Lung (tissue), 12 donors: ENCODE results near the gene SELL. TPM values are rescaled to one million over a fixed set of nuclear protein-coding genes. Genes with fewer than 3 reads are reported as not detected.
"Not testable (repeated sequence)": the region's sequence is repeated elsewhere in the genome, so short reads cannot be mapped to it uniquely, and the experiment has no call there.

Experiments
- ATAC-seq: fragments of 200-7000 bp; cut with Tn5 transposase; one replicate; pipeline ENCODE4 v1.9.1; 2020; ENCODE audit warnings: moderate number of reproducible peaks; ENCODE audit not compliant: insufficient read depth, low FRiP score
- DNase-seq, 3 donors: peaks; one replicate each; pipeline ENCODE4 v3.0.0-alpha.2; 2013 to 2017
- H3K27ac ChIP-seq, 2 donors: one replicate each; pipeline ENCODE4 v1.5.1; 2013; ENCODE audit warnings: mild to moderate bottlenecking in 2 of 2, moderate library complexity in 2 of 2, control low read depth in 1 of 2, inconsistent platforms in 1 of 2, low read depth in 1 of 2, low read length in 1 of 2
- H3K27me3 ChIP-seq, 3 donors: one replicate each; pipeline ENCODE4 v1.5.1; 2013; ENCODE audit warnings: low read length in 2 of 3; ENCODE audit not compliant: control insufficient read depth in 3 of 3, insufficient read depth in 3 of 3
- H3K36me3 ChIP-seq, 4 donors: one replicate each; pipeline ENCODE4 v1.5.1; 2013; ENCODE audit warnings: low read length in 4 of 4, mild to moderate bottlenecking in 1 of 4, moderate library complexity in 1 of 4; ENCODE audit not compliant: control insufficient read depth in 4 of 4, insufficient read depth in 4 of 4
- H3K4me1 ChIP-seq, 5 donors: one replicate each; pipeline ENCODE4 v1.5.1; 2013; ENCODE audit warnings: low read length in 5 of 5, mild to moderate bottlenecking in 2 of 5, moderate library complexity in 1 of 5; ENCODE audit not compliant: control insufficient read depth in 5 of 5, insufficient read depth in 5 of 5
- H3K4me3 ChIP-seq: one replicate; pipeline ENCODE4 v1.5.1; 2013; ENCODE audit warnings: mild to moderate bottlenecking, control low read depth, moderate library complexity
- H3K9ac ChIP-seq, 2 donors: one replicate each; pipeline ENCODE4 v1.5.1; 2013; ENCODE audit warnings: low read length in 2 of 2, control low read depth in 1 of 2; ENCODE audit not compliant: insufficient read depth in 1 of 2
- H3K9me3 ChIP-seq, 4 donors: one replicate each; pipeline ENCODE4 v1.5.1; 2013; ENCODE audit warnings: low read length in 3 of 4, mild to moderate bottlenecking in 1 of 4, moderate library complexity in 1 of 4; ENCODE audit not compliant: control insufficient read depth in 4 of 4, insufficient read depth in 3 of 4
- WGBS, 2 donors: extraction: QIAGEN DNeasy Blood & Tissue Kit; methylation state at CpG; one replicate each; pipeline ENCODE4 v1.1.7; 2013; 5-methylcytosine and 5-hydroxymethylcytosine counted together
- polyA plus RNA-seq, 2 donors: library from polyadenylated mRNA; stranded (reverse); fragments of 200-250 nt; gene quantifications; one replicate each; pipeline ENCODE4 v1.2.1, GENCODE V29; 2013
- total RNA-seq, 2 donors: library from RNA; depleted of rRNA in 1 of 2; stranded (reverse); fragments of >200 nt in 1 of 2; gene quantifications; one replicate each; pipeline ENCODE4 v1.2.1, GENCODE V29; 2014 to 2021
- TF ChIP-seq, protein P1 (sequence below): IDR thresholded peaks from 2 replicates; pipeline ENCODE4 v1.5.1; 2012; ENCODE audit warnings: mild to moderate bottlenecking; ENCODE audit errors: control extremely low read depth, extremely low read depth
- donor health status: control.
- donor health status: control.
- donor health status: Bipolar disorder and iron deficiency.
- donor health status: healthy.
- donor health status: DM: yes; HTN: yes; CAD: no.

SELL gene
- total and polyA plus RNA-seq, 4 donors = 3.6 to 143 (median 18.9) TPM

DNA sequence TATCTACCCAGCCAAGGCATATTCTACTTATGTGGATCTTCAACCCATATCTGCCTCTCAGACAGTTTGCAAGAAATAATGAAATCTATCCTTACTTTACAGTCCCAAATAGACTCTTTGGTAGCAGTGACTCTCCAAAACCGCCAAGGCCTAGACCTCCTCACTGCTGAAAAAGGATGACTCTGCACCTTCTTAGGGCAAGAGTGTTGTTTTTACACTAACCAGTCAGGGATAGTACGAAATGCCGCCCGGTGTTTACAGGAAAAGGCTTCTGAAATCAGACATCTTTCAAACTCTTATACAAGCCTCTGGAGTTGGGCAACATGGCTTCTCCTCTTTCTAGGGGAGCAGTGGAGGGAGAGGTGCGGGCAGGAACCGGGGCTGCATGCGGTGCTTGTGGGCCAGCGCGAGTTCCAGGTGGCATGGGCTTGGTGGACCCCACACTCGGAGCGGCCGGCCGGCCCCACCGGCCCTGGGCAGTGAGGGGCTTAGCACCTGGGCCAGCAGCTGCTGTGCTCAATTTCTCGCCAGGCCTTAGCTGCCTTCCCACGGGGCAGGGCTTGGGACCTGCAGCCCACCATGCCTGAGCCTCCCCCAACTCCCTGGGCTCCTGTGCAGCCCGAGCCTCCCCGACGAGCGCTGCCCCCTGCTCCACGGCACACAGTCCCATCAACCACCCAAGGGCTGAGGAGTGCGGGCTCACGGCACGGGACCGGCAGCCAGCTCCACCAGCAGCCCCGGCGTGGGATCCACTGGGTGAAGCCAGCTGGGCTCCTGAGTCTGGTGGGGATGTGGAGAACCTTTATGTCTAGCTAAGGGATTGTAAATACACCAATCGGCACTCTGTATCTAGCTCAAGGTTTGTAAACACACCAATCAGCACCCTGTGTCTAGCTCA is 43.5 kb downstream of the SELL start:
- DNase-seq, H3K27ac ChIP-seq, H3K4me3 ChIP-seq, ATAC-seq, H3K36me3 ChIP-seq, H3K27me3 ChIP-seq, H3K9me3 ChIP-seq, H3K9ac ChIP-seq, H3K4me1 ChIP-seq: not testable (repeated sequence)
- 75 to 82% methylated on average over 25 to 27 of the region's 28 CpGs for WGBS, 2 donors

GRCh38 chr1:169667227-169667639 is 44.2 kb downstream of the SELL start:
- WGBS, 2 donors = 19 to 41% methylated on average over 2 of the region's 2 CpGs
- not testable (repeated sequence) for H3K4me3 ChIP-seq, H3K27me3 ChIP-seq, H3K27ac ChIP-seq, H3K9me3 ChIP-seq, DNase-seq, H3K4me1 ChIP-seq, H3K36me3 ChIP-seq, ATAC-seq, H3K9ac ChIP-seq

DNA sequence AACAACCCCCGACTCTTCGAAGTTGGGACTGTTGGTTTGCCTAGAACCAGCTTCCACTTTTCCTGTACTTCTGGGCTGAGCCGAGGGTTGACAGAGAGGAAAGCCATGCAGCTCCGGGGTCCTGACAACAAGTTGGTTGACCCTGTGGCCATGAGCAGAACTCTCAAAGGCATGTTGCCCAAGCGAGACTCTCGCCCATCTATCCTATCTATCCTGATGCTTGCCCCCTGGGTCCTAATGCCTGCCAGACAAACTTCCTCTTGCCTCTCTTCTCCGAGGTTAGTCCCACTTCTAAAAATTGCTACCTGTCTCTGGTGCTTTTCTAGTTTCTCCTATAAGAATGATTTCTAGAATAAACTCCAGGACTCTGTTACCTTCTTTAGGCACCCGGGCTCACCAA is 48.7 kb downstream of the SELL start:
- not testable (repeated sequence) for H3K36me3 ChIP-seq, H3K4me1 ChIP-seq, DNase-seq, H3K4me3 ChIP-seq, H3K27ac ChIP-seq, ATAC-seq, H3K9me3 ChIP-seq, H3K27me3 ChIP-seq, H3K9ac ChIP-seq
- 65 to 73% methylated on average over 8 of the region's 8 CpGs for WGBS, 2 donors

DNA sequence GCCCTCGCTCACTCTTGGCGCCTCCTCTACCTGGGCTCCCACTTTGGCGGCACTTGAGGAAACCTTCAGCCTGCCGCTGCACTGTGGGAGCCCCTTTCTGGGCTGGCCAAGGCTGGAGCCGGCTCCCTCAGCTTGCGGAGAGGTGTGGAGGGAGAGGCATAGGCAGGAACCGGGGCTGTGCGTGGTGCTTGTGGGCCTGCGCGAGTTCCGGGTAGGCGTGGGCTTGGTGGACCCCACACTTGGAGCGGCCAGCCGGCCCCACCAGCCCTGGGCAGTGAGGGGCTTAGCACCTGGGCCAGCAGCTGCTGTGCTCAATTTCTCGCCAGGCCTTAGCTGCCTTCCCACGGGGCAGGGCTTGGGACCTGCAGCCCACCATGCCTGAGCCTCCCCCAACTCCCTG is 50.4 kb downstream of the SELL start:
- not testable (repeated sequence) for H3K27ac ChIP-seq, H3K9ac ChIP-seq, H3K9me3 ChIP-seq, DNase-seq, H3K27me3 ChIP-seq, H3K36me3 ChIP-seq, H3K4me1 ChIP-seq, H3K4me3 ChIP-seq, ATAC-seq
- WGBS, 2 donors = 94 to 99% methylated on average over 12 to 15 of the region's 16 CpGs

GRCh38 chr1:169658777-169659176 is 52.6 kb downstream of the SELL start:
- H3K9ac ChIP-seq, H3K27me3 ChIP-seq, ATAC-seq, H3K9me3 ChIP-seq, DNase-seq, H3K4me1 ChIP-seq, H3K4me3 ChIP-seq, H3K27ac ChIP-seq, H3K36me3 ChIP-seq: not testable (repeated sequence)

DNA sequence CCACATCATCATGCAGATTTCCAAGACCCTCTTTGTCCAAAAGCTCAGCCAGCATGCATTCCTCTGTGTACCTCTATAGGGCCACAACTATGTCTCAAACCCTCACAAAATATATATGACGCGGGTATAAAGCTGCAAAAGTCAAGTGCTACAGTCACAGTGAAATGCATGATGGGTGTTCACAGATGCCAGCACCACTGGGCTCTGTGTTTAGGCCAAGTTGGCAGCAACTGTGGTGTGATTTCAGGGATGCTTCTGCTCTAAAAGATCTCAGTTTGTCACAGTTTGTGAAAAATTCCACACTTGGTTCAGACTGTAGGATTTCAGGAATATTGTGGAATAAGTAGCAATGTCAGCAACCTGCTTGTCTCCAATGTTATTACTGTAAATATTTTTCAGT is 57.5 kb downstream of the SELL start:
- no peaks in the 10 kb centered on the region for H3K36me3 ChIP-seq
- H3K27ac ChIP-seq = no peak overlapping the region
- TF ChIP-seq, protein P1, sequence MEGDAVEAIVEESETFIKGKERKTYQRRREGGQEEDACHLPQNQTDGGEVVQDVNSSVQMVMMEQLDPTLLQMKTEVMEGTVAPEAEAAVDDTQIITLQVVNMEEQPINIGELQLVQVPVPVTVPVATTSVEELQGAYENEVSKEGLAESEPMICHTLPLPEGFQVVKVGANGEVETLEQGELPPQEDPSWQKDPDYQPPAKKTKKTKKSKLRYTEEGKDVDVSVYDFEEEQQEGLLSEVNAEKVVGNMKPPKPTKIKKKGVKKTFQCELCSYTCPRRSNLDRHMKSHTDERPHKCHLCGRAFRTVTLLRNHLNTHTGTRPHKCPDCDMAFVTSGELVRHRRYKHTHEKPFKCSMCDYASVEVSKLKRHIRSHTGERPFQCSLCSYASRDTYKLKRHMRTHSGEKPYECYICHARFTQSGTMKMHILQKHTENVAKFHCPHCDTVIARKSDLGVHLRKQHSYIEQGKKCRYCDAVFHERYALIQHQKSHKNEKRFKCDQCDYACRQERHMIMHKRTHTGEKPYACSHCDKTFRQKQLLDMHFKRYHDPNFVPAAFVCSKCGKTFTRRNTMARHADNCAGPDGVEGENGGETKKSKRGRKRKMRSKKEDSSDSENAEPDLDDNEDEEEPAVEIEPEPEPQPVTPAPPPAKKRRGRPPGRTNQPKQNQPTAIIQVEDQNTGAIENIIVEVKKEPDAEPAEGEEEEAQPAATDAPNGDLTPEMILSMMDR = no peak
- H3K9ac ChIP-seq = no peak overlapping the region
- no peak overlapping the region for H3K4me3 ChIP-seq
- DNase-seq (no peak), ATAC-seq (no peak)
- H3K4me1 ChIP-seq = peaks cover 0 to 7% (median 0%) of the 10 kb centered on the region in 5 donors
- 90 to 97% methylated on average over 2 of the region's 2 CpGs for WGBS, 2 donors
- peaks cover 0 to 1% (median 0%) of the 10 kb centered on the region in 4 donors for H3K9me3 ChIP-seq
- no peaks in the 10 kb centered on the region for H3K27me3 ChIP-seq
